Ureter (tissue), 1 donor: Measurements from ENCODE around the gene OTUD3. TPM values are rescaled to one million over a fixed set of nuclear protein-coding genes. Genes with fewer than 3 reads are reported as not detected.
"Not testable (repeated sequence)": the region's sequence is repeated elsewhere in the genome, so short reads cannot be mapped to it uniquely, and the experiment has no call there.

Experiments used
- DNase-seq: peaks from one replicate; pipeline ENCODE4 v3.0.0-alpha.2; 2020; ENCODE audit warnings: low spot score
- total RNA-seq: library from RNA; stranded (reverse); gene quantifications from one replicate; pipeline ENCODE4 v1.2.4, GENCODE V29; 2023
- donor health status: DM: yes; HTN: yes; CAD: no.

OTUD3 gene, protein sequence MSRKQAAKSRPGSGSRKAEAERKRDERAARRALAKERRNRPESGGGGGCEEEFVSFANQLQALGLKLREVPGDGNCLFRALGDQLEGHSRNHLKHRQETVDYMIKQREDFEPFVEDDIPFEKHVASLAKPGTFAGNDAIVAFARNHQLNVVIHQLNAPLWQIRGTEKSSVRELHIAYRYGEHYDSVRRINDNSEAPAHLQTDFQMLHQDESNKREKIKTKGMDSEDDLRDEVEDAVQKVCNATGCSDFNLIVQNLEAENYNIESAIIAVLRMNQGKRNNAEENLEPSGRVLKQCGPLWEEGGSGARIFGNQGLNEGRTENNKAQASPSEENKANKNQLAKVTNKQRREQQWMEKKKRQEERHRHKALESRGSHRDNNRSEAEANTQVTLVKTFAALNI
- total RNA-seq: 12.3 TPM

DNA sequence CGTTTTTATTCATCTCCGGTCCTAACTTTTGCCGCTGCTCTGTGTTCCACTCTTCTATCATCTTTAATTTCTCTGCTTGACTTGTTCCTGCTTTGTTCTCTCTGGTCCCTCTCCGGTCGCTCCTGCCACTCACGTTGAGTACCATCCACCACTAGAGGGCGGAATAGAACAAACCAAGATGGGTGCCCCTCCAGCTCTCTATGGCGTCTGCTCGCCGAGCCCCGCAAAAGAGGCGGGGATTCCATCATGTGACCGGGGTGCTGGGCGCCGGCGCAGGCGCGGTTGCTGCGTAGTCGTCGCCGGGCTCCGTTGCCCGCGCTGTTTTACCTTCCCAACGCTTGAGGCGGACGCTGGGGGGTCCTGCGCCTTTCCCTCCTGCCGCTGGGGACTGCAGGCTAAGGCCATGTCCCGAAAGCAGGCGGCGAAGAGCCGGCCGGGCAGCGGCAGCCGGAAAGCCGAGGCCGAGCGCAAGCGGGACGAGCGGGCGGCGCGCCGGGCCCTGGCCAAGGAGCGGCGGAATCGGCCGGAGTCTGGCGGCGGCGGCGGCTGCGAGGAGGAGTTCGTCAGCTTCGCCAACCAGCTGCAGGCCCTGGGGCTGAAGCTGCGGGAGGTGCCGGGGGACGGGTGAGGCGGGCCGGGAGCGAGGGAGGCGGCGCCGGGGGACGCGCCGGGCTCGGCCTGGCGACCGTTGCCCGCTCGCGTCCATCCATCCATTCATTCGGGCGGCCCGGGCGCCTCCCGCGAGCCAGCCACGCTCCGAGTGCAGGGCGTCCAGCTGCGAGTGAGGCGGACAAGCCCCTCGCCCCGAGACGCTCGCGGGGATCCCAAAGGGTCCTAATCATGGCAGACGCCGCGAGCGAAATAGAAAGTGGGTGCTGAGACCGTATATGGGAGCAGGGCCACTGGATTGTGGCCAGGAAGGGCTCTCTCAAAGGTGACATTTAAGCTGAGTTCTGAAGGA is at the start of gene OTUD3:
TSS of gene OTUD3 (plus strand) at position 285 of the 961 bp plus-strand sequence. CDS start at position 404, 119 bp downstream.
- peak; percentile 97 for DNase-seq

DNA sequence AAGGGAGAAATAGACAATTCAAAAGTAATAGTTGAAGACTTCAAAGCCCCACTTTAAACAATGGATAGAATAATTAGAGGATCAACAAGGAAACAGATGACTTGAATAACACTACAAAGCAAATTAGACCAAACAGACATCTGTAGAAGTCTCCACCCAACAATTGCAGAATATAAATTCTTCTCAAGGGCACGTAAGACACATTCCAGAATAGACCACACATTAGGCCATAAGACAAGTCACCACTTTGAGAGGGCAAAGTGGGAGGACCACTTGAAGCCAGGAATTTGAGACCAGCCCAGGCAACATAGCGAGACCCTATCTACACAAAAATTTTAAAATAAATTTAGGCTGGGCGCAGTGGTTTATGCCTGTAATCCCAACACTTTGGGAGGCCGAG is 46.6 kb upstream of the OTUD3 start:
- no peak for DNase-seq

DNA sequence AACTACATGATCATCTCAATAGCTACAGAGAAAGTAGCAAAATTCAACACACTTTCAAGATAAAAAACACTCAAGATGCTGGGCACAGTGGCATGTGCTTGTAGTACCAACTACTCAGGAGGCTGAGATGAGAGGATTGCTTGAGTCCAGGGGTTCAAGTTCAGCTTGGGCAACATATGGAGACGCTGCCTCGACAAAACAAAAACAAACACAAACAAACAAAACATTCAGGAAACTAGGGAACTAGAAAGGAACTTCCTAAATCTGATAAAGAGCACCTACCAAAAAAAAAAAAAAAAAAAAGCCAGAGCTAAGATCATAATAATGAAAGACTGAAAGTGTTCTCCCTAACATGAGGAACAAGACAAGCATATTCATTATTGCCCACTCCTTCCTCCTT is 44.3 kb upstream of the OTUD3 start:
- no peak for DNase-seq

DNA sequence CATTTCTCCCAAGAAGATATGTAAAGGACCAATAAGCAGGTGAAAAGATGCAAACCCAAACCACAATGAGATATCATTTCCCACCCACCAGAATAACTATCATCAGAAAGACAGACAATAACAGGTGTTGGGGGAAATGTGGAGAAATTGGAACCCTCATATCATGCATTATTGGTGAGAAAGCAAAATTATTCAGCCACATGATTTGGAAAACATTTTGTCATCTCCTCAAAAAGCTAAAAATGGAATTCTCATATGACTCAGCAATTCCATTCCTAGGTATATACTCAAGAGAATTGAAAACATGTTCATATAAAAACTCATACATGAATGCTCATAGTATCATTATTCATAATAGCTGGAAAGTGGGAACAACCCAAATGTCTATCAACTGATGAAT is 42.0 kb upstream of the OTUD3 start:
- no peak for DNase-seq

DNA sequence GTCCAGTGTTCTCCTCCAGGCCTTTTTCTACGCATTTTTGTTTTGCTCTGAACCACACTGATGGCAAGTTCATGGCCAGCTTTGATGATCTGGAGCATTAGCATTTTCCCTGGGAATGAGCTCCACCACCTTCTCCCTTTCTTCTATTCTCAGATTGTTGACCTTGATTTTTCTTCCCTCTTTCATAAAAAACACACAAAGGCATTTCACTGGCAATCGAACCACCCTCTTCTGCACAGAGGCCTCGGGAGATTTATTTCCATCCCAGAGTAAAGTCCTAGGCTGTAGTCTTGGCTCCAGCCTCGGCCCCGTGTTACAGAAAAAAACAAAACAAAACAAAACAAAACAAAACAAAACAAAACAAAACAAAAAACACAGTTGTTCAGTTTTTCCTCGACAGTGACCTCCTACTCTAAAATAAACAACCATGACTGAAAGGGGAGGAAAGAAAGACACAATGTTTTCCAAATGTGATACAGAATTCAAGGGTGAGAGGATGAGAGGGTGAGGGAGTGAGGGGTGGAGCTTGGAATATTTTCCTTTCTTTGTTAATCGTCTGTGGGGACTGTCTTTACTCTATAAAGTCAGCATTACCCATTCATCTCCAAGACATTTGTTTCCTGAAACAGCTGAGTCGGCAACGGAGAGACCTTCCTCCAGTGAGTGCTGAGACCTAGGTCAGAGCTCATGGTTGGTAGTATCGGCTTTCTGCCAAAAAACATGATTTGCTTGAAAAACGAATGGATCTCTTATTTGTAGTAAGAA is 37.3 kb upstream of the OTUD3 start:
- DNase-seq: no peak

DNA sequence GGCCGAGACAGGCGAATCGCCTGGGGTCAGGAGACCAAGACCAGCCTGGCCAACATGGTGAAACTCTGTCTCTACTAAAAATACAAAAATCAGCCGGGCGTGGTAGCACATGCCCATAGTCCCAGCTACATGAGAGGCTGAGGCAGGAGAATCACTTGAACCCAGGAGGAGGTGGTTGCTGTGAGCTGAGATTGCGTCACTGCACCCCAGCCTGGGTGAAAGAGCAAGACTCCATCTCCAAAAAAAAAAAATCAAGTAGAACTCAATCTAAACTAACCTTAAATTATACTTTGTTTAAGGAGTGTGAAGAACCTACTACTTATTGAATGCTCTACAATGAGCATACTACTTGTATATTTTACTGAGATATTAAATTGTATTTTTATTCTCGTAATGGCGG is 36.6 kb upstream of the OTUD3 start:
- no peak for DNase-seq

DNA sequence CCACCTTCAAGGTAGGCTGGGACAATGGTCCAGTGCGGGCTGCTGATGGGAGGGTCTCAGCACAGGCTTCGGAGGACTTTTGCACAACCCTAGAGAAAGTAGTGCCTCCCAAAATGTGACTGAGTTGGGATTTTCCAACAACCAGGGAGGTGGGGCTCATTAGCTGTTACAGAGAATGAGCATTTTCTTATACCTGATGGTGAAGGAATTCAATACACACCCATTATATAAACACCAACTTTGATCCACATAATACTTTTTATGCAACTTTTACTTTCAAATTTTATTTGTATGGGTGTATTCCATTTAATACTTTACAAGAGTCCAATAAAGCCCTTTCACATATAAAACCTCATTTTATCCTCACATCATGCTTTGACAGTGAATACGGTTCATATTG is 35.9 kb upstream of the OTUD3 start:
- no peak for DNase-seq

DNA sequence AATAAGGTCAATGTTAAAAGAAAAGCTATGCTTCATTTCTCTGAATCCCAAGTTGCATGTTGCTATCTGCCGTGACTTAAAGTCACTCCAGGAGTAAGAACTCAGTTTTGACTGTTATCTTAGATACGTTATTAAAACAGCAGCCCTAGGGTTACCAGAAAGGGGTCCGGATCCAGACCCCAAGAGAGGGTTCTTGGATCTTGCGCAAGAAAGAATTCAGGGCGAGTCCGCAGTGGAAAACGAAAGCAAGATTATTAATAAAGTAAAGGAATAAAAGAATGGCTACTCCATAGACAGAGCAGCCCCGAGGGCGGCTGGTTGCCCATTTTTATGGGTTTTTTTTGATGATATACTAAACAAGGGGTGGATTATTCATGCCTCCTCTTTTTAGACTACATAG is 34.9 kb upstream of the OTUD3 start:
- not testable (repeated sequence) for DNase-seq

DNA sequence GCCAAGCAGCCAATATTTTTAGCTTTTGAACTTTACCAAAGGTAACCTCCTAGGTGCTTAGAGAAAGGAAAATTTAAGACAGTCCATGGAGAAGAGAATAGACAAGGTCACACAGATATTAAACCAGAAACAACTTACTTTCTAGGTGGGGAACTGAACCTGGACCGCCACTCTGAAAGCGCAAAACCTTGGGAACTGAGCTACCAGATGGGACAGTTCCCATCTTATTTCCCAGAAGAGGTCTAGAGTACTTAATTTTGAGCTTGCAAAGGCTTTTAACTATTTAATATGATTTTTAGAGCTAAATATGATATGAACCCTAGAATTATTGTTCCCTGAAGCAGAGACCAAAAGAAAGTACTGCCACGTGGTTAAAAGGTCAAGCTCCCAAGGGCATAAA is 32.9 kb upstream of the OTUD3 start:
- not testable (repeated sequence) for DNase-seq

DNA sequence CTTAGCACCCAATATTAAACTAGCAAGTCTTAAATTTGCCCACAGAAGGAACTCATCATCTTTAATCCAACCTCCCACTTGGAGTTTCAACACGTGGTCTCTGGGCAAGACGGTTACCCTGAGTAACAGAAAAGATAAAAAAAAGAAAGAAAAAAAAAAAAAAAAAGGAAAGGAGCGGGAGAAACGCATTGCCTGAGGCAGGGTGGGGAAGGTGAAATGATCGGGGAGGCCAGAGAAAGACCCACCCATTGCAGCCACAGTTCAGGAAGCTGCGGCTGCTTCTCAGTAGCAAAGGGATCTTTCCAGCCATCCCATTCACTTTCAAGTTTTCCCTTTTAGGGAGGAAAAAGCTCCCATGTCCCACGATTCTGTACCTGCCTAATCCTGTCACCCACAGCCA is 32.0 kb upstream of the OTUD3 start:
- no peak for DNase-seq

DNA sequence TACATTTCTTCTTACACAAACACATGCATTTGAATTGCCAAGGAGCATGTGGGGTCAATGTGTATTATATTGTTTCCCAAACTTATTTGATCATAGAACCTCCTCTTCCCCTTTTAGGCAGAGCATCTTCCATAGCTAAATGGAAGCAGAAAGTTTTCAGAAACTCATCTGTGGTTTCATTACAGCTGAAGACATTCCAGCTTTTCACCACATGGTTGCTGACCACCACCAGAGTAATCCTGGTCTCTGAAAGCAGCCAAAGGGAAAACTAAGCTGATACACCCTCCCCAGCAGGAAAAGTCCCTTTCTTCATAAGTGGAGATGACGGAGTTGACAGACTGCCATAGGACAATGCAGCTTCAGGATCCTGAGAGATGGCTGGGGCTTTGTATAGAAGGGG is 30.2 kb upstream of the OTUD3 start:
- DNase-seq: no peak

DNA sequence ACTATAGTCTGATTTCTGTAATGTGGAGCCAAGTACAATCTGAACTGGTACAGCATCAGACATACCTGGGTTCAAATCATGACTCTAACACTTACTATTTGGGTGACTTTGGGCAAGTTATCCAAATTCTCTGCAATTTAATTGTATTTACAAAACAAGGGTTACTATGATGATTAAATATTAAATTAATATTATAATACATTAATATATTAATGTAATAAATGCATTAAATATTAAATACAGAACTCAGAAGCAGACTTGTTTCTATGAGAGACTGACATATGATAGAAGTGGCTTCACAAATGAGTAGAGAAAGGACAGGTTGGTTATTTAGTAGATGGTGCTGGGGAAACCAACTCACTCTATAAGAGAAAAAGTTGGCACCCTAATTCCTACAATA is 27.3 kb upstream of the OTUD3 start:
- no peak for DNase-seq

DNA sequence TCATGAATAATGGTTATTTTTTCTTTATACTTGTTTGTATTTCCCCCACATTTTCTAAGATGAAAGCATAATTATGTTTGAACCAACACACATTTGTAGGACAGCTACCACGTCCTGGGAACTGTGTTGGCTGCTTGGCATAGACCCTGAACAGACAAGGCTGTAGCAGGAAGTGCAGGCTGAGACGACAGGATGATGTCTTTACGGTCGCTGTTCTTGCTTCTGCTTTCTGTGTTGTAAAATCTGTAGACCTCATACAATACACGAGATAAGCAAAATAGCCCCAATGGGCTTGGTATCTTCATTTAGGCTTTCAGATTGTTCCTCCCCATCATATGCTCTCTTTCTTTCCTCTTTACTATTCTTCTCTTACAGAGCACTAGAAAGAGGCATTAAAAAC is 23.3 kb upstream of the OTUD3 start:
- DNase-seq: no peak

DNA sequence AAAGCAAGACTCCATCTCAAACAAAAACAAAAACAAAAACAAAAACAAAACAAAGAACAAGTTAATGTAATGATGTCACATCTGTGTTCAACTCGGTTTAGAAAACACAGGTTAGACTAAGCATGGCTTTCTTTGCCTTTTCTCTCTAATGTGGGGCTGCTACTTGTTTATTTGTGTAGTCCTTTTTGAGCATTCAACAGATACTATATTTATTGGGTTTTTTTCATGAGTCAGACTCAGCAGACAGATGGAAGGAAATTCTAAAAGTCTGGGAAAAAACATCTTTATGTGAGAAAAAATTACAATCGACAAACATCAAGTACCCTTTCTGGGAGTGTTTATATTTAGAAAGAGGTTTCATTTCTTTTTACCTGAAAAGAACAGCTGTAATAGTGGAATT is 22.3 kb upstream of the OTUD3 start:
- no peak for DNase-seq

DNA sequence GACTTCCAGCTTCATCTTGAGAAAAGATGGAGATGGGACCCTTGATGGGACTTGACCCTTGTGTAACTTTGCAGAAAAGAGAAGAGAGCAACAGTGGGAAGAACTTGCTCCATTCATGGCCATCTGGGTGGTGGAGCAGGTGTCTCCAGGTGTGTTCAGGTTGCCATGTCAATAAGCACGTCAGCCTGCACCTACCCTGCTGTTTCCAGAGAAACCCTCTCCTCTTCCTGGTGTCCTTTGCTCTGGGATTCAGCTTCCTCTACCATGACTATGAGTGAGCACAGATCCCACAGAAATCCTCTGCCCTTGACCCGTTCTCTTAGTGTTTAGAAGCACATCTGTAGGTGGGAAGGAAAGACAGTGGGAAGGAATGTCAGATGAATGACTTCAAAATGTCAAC is 21.8 kb upstream of the OTUD3 start:
- DNase-seq: no peak

DNA sequence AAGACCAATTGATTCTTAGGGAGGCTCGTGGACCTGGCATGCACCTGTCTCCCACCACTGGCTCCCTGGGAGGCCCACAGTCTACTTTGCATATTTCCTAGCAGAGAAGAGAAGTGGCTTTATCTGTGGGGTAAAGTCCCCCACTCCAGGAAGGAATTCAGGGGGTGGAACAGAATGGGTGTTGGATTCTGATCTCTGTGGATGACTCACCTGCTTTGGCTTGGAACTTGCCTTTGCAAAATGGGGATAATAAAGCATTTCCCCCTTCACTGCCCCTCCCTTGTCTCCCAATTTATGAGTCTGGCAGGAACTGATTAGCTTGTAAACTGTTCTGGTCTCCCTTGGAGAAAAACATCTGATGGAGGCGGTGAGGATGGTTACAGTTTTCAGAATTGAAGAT is 21.2 kb upstream of the OTUD3 start:
- no peak for DNase-seq

DNA sequence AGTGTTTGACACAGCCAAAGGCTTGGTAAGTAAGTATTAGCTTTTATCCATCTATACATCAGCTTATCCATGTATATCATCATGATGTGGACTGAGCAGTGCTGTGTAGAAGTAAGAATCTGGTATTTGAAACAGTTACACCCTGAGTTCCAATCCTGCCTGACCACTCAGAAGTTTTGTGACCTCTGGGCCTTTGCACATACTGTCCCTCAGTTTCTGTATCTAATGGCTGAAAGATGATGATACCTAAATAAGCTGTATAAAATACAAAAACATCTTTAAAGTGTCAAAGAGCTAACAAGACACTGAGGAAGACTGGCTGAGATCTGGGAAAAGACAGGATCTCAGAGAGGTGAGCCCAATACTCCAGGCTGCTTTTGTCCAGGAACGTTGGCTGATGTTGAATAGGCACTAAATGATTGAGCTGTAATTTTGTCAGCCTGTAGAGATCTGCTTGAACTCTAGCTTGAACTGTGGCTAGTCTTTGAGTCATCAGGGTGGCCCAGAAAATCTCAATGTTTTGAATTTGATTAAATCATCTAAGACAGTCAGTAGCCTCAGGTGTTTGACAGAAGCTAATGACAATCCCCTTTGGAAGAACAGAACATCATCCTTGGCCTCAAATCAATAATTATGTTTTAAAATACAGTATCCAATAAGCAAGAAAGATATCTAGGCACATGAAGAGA is 20.2 kb upstream of the OTUD3 start:
- DNase-seq: no peak

DNA sequence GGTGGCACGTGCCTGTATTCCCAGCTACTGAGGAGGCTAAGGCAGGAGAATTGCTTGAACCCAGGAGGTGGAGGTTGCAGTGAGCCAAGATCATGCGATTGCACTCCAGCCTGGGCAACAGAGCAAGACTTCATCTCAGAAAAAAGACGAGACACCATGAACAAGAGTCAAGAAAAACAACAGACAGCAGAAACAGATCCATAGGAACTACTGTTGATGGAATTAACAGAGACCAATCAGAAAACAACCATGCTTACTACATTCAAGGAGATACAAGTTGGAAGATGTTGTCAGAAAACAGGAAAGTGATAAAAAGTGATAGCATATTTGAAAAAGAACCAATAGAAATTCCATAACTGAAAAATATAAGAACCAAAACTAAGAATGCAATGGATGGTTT is 19.3 kb upstream of the OTUD3 start:
- no peak for DNase-seq

DNA sequence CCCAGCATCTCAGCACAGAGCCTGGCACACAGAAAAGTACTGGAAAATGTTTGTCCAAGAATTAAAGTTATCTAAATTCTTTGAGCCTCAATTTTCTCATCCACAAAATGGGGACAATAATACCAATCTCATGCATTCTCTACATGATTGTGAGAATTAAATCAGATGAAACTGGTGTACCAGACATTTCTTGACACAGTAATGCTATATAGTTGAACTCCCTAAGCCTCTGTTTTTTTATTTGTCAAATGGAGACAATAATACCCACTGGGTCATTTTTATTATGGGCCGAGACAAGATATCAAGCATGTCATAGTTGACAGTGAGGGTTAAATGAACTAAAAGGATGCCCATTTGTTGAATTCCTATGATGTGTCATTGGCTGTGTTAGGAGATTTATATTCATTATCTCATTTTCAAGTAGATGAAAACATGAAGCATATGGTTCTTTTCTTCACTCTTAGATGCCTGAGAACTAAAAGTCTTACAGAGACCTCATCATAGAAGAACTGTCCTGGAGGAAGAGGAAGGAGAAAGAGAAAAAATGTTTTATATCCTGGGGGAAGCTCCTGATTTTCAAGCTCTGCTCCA is 17.5 kb upstream of the OTUD3 start:
- DNase-seq: no peak

DNA sequence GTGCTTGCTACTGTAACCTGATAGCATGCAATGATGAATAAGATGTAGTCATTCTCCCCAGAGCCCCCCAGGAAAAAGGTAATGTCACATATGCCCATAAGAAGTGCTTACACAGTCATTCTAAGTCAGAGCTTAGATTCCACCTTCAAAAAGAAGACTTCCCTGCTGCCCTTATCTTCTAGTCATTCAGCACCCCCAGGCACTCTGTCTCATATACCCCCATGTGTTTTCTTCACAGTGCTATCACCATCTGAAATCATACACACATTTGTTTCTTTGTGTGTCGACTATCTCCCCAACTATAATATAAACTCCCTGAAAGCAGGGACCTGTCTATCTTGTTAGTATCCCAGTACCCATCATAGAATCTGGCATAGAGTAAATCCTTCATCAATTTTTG is 16.2 kb upstream of the OTUD3 start:
- DNase-seq: no peak

DNA sequence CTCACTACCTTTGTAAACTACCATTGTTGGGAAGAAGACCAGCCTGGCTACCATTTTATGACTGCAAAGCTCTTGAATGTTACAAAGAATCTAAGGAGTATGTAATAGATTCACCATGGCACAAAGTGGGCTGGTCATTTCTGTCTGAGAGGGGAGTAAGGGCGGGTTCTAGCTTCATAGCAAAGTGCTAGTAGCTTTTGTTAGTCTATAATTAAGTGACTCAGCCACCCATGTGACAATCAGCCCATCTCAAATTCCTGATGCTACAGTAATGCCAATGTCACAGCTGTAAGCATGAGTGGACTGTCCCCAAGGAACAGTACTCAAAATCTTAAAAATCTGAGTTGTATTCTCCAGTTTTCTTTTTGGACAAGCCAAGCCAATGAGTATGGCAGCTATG is 15.4 kb upstream of the OTUD3 start:
- no peak for DNase-seq
